HEK293 (cell line): Measurements from ENCODE around the gene SUSD6.

Source experiments
- GLI2 ChIP-seq: fragments of 450-650 bp; formaldehyde crosslinking; IDR thresholded peaks from 2 replicates; pipeline ENCODE4; 2017; ENCODE audit warnings: missing biosample characterization, missing genetic modification characterization, low read depth, borderline replicate concordance
- HOXA7 ChIP-seq: sonication (generic); formaldehyde crosslinking; IDR thresholded peaks from 2 replicates; pipeline ENCODE4 v1.8.1; 2022; ENCODE audit warnings: missing genetic modification reagents, borderline replicate concordance
- KLF10 ChIP-seq: fragments of 450-650 bp; IDR thresholded peaks from 2 replicates; pipeline ENCODE4 v1.5.1; 2018; ENCODE audit warnings: missing biosample characterization, mild to moderate bottlenecking, missing genetic modification characterization
- KLF16 ChIP-seq: fragments of 450-650 bp; formaldehyde crosslinking; IDR thresholded peaks from 2 replicates; pipeline ENCODE4 v1.5.1; 2017; ENCODE audit warnings: missing biosample characterization, missing genetic modification characterization
- KLF8 ChIP-seq: fragments of 450-650 bp; formaldehyde crosslinking; IDR thresholded peaks from 2 replicates; pipeline ENCODE4 v1.5.1; 2016; ENCODE audit warnings: missing biosample characterization, missing genetic modification characterization
- OSR2 ChIP-seq: fragments of 450-650 bp; formaldehyde crosslinking; IDR thresholded peaks from 2 replicates; pipeline ENCODE4 v1.5.1; 2016; ENCODE audit warnings: missing biosample characterization, missing genetic modification characterization
- PATZ1 ChIP-seq: fragments of 450-650 bp; formaldehyde crosslinking; IDR thresholded peaks from 2 replicates; pipeline ENCODE4 v1.5.1; 2016; ENCODE audit warnings: missing biosample characterization, missing genetic modification characterization
- PRDM2 ChIP-seq: fragments of 450-650 bp; formaldehyde crosslinking; IDR thresholded peaks from 2 replicates; pipeline ENCODE4 v1.5.1; 2016; ENCODE audit warnings: missing biosample characterization, missing genetic modification characterization, borderline replicate concordance
- SALL2 ChIP-seq: fragments of 450-650 bp; formaldehyde crosslinking; IDR thresholded peaks from 2 replicates; pipeline ENCODE4 v1.5.0; 2017; ENCODE audit warnings: missing biosample characterization, mild to moderate bottlenecking, missing genetic modification characterization, borderline replicate concordance
- SP3 ChIP-seq: fragments of 450-650 bp; formaldehyde crosslinking; IDR thresholded peaks from 2 replicates; pipeline ENCODE4 v1.5.1; 2016; ENCODE audit warnings: missing biosample characterization, missing genetic modification characterization
- ZBTB17 ChIP-seq: fragments of 450-650 bp; formaldehyde crosslinking; IDR thresholded peaks from 2 replicates; pipeline ENCODE4 v1.5.1; 2016; ENCODE audit warnings: missing biosample characterization, missing genetic modification characterization
- ZNF211 ChIP-seq: fragments of 450-650 bp; formaldehyde crosslinking; IDR thresholded peaks from 2 replicates; pipeline ENCODE4 v1.5.1; 2016; ENCODE audit warnings: low read depth, missing biosample characterization, missing genetic modification characterization
- ZNF223 ChIP-seq: fragments of 450-650 bp; formaldehyde crosslinking; IDR thresholded peaks from 2 replicates; pipeline ENCODE4 v1.5.1; 2016; ENCODE audit warnings: missing biosample characterization, missing genetic modification characterization
- ZNF350 ChIP-seq: fragments of 450-650 bp; formaldehyde crosslinking; IDR thresholded peaks from 2 replicates; pipeline ENCODE4 v1.5.0; 2017; ENCODE audit warnings: missing biosample characterization, mild to moderate bottlenecking, missing genetic modification characterization
- ZNF510 ChIP-seq: fragments of 450-650 bp; formaldehyde crosslinking; IDR thresholded peaks from 2 replicates; pipeline ENCODE4 v1.5.1; 2018; ENCODE audit warnings: mild to moderate bottlenecking, missing genetic modification characterization, missing biosample characterization; ENCODE audit not compliant: insufficient replicate concordance
- ZNF561 ChIP-seq: fragments of 450-650 bp; IDR thresholded peaks from 2 replicates; pipeline ENCODE4 v1.5.1; 2018; ENCODE audit warnings: missing biosample characterization, missing genetic modification characterization, borderline replicate concordance
- ZNF585B ChIP-seq: fragments of 450-650 bp; formaldehyde crosslinking; IDR thresholded peaks from 2 replicates; pipeline ENCODE4 v1.5.1; 2016; ENCODE audit warnings: missing biosample characterization, missing genetic modification characterization
- ZNF600 ChIP-seq: fragments of 450-650 bp; formaldehyde crosslinking; IDR thresholded peaks from 2 replicates; pipeline ENCODE4 v1.5.1; 2016; ENCODE audit warnings: missing biosample characterization, missing genetic modification characterization
- ZNF639 ChIP-seq: fragments of 450-650 bp; formaldehyde crosslinking; IDR thresholded peaks from 2 replicates; pipeline ENCODE4 v1.5.1; 2016; ENCODE audit warnings: missing biosample characterization, missing genetic modification characterization
- ZNF704 ChIP-seq: fragments of 450-650 bp; formaldehyde crosslinking; IDR thresholded peaks from 2 replicates; pipeline ENCODE4 v1.5.1; 2016; ENCODE audit warnings: missing biosample characterization, missing genetic modification characterization
- ZNF707 ChIP-seq: fragments of 450-650 bp; formaldehyde crosslinking; IDR thresholded peaks from 2 replicates; pipeline ENCODE4 v1.5.1; 2016; ENCODE audit warnings: missing biosample characterization, missing genetic modification characterization
- ZNF843 ChIP-seq: fragments of 450-650 bp; formaldehyde crosslinking; IDR thresholded peaks from 2 replicates; pipeline ENCODE4 v1.5.1; 2016; ENCODE audit warnings: missing biosample characterization, missing genetic modification characterization
- ZSCAN30 ChIP-seq: fragments of 450-650 bp; IDR thresholded peaks from 2 replicates; pipeline ENCODE4 v1.5.1; 2018; ENCODE audit warnings: missing biosample characterization, mild to moderate bottlenecking, missing genetic modification characterization, moderate library complexity
- ZXDB ChIP-seq: fragments of 450-650 bp; formaldehyde crosslinking; IDR thresholded peaks from 2 replicates; pipeline ENCODE4 v1.5.1; 2016; ENCODE audit warnings: missing biosample characterization, missing genetic modification characterization
- TF ChIP-seq, protein P1 (sequence below): fragments of 450-650 bp; formaldehyde crosslinking; IDR thresholded peaks from 2 replicates; pipeline ENCODE4 v1.5.1; 2016; ENCODE audit warnings: missing biosample characterization, missing genetic modification characterization, low read depth
- TF ChIP-seq, protein P2 (sequence below): fragments of 450-650 bp; formaldehyde crosslinking; IDR thresholded peaks from 2 replicates; pipeline ENCODE4 v1.5.1; 2016; ENCODE audit warnings: missing biosample characterization, missing genetic modification characterization

Gene SUSD6

GRCh38 chr14:69713209-69713781 lies 101.9 kb downstream of the SUSD6 start (continued):
- TF ChIP-seq ZSCAN30 = no peak
- no peak for TF ChIP-seq KLF10 (tag by site-specific recombination)
- TF ChIP-seq ZNF600 (tag by site-specific recombination) = no peak
- no peak for TF ChIP-seq ZNF704
- no peak for TF ChIP-seq KLF16 (tag by site-specific recombination)
- no peak for TF ChIP-seq ZNF639 (tag by site-specific recombination)
- TF ChIP-seq ZNF510 (tag by site-specific recombination) = no peak
- no peak for TF ChIP-seq ZXDB (tag by site-specific recombination)
- TF ChIP-seq HOXA7 (CRISPR knock-in tag) = no peak
- TF ChIP-seq, protein P1, sequence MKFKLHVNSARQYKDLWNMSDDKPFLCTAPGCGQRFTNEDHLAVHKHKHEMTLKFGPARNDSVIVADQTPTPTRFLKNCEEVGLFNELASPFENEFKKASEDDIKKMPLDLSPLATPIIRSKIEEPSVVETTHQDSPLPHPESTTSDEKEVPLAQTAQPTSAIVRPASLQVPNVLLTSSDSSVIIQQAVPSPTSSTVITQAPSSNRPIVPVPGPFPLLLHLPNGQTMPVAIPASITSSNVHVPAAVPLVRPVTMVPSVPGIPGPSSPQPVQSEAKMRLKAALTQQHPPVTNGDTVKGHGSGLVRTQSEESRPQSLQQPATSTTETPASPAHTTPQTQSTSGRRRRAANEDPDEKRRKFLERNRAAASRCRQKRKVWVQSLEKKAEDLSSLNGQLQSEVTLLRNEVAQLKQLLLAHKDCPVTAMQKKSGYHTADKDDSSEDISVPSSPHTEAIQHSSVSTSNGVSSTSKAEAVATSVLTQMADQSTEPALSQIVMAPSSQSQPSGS (tag by site-specific recombination) = no peak
- TF ChIP-seq OSR2 (tag by site-specific recombination) = peak; percentile 68
- TF ChIP-seq ZNF707 (tag by site-specific recombination) = no peak
- TF ChIP-seq ZNF211 (tag by site-specific recombination) = no peak
- no peak for TF ChIP-seq GLI2 (tag by site-specific recombination)
- no peak for TF ChIP-seq SP3 (tag by site-specific recombination)
- TF ChIP-seq PRDM2 (tag by site-specific recombination) = no peak
- peak; percentile 37; the same call in 1 of the 2 replicates for TF ChIP-seq KLF8 (tag by site-specific recombination)
- TF ChIP-seq, protein P2, sequence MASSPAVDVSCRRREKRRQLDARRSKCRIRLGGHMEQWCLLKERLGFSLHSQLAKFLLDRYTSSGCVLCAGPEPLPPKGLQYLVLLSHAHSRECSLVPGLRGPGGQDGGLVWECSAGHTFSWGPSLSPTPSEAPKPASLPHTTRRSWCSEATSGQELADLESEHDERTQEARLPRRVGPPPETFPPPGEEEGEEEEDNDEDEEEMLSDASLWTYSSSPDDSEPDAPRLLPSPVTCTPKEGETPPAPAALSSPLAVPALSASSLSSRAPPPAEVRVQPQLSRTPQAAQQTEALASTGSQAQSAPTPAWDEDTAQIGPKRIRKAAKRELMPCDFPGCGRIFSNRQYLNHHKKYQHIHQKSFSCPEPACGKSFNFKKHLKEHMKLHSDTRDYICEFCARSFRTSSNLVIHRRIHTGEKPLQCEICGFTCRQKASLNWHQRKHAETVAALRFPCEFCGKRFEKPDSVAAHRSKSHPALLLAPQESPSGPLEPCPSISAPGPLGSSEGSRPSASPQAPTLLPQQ (tag by site-specific recombination) = no peak
- TF ChIP-seq ZNF561 = 0 out of 2 replicates have a peak, but pooled peaks have one; percentile 42
- no peak for TF ChIP-seq ZNF223 (tag by site-specific recombination)
- TF ChIP-seq SALL2 (tag by site-specific recombination) = no peak
- TF ChIP-seq ZBTB17 (tag by site-specific recombination) = peak; percentile 67
- no peak for TF ChIP-seq ZNF843
- no peak for TF ChIP-seq ZNF585B (tag by site-specific recombination)
- TF ChIP-seq PATZ1 (tag by site-specific recombination) = peak; percentile 43
- no peak for TF ChIP-seq ZNF350 (tag by site-specific recombination)
